HG03159 (cell line): ENCODE data around the gene ENOX2.

Experiments
- ATAC-seq: cut with Tn5 transposase; IDR thresholded peaks from one replicate; pipeline ENCODE4 v1.9.1; 2021; ENCODE audit warnings: mild to moderate bottlenecking, moderate library complexity; ENCODE audit not compliant: unreplicated experiment

Gene ENOX2

DNA sequence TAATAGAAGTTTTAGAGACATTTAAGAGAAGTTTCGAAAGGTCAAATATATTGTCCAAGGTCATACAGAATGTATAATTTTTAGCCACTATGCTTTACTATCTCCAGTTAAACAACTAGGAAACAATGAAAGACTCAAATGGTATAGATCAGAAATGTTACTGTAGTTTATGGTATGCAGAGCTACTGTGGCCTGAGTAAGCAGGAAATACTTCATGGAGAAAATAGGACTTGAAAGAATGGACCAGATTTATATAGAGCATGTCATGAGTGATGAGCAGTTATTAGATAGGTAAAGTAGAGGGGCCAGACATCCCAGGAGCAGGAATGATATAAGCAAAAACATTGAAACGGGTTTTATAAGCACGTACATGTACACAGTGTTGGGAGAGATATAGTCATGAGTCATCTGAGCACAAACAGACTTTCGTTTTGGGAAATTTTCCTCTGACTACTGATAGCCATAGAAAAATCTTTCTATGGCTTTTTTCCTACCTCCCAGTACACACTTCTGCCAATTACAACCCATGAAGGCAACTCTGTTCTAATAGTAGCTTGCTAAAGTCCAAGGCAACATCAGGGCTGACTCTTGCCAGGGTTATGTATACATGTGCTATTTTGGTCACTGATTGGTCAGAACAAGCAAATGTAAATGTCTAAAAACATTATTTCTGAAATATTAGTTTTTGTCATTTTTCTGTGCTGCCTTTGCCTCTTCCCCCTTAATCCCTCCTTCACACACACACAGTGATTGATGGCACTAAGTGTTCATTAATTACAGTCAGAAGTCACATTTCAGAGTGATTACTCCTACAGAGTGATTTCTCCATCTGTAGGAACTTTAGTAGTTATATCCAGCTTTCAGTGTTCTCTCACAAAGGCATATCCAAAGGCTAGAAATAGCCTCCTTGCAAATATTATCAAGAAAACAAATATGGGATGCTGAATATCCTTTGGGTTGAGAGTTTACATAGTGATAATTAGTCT lies 198.7 kb downstream of the ENOX2 start:
- no peak for ATAC-seq

DNA sequence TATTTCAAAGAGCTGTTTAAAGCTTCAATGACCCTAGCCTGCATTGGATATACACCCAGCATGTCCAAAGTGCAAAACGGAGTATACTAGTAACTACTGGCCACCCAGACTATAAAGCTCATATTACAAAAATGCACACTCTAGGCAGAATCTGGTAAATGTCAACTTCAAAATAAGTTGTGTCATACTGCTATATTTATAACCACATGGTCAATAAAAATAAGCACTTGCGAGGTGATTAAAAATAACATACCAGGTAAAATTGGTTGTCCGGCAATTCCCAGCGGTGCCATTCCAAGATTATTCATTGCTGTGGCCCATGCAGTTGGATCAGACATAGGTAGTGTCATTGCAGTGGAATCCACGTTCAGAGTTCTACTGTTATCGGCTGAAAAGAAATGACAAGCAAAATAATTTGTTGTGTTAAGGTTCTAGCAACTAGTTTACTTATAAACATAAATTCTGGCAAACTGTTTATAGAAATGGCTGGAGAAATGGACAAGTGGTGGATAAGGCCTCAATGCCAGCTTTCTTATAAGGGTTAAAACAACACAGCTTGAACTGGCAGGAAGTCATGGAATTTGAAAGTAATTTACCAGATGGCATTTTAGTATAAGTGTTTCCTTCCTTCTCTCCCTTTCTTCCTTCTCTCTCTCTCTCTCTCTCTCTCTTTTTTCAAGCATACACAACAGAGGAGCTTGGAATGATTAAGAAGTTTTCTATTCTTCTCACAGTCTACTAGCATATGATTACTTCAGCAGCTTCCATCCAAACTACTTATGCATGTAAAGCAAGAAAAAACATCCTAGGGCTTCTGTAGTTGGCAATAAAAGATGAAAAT lies 199.9 kb downstream of the ENOX2 start:
- ATAC-seq: no peak

DNA sequence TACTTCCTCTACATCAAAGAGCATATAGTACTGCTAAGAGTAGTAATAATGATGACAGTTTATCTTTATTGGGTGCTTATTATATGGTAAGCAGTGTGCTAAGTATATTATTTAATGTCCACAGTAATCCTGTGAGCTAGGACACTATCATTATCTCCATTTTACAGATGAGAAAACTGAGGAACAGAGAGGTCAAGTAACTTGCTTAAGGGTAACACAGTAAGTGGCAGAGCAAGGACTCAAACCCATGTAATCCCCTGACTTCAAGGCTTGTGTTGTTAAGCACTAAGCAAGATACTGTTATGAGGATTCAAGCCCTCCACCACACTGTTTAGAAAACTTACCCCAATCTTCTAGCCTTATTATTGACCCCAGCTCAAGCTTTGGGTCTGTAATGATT lies 202.4 kb downstream of the ENOX2 start:
- no peak for ATAC-seq

DNA sequence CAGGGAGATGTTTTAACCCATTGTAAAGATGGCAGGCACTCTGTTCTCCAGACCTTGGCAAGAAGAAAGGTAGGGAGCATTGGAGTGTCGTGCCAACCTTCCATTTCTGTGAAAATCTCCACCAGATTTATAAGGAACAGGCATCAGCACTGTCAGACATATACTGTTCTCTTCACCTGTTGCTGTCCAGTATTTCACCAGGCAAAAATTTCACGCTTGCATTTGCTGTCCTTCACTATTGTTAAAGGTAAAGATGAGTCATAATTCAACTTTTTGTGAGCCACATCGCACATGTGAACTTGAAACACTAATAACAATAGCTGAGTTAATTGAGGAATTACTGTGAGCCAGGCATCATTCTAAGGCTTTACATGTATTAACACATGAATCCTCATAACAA lies 203.4 kb downstream of the ENOX2 start:
- no peak for ATAC-seq

DNA sequence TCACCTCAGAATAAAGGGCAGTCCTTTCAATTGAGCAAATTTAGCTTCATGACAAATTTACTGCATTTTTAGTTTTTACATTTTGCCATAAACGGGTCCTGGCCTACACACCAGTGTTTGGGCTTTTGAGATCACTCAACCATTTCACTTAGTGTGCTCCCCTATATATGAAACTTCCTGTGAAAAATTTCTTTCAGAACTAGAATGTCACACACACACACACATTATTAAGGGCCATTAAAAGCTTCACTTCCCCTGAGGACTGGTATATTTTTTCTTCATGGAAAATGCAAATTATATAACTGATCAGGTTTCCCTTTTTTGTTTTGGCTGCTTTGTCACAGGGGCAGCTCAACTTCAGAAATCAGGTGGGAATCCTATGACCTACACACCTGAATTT lies 206.5 kb downstream of the ENOX2 start:
- no peak for ATAC-seq

DNA sequence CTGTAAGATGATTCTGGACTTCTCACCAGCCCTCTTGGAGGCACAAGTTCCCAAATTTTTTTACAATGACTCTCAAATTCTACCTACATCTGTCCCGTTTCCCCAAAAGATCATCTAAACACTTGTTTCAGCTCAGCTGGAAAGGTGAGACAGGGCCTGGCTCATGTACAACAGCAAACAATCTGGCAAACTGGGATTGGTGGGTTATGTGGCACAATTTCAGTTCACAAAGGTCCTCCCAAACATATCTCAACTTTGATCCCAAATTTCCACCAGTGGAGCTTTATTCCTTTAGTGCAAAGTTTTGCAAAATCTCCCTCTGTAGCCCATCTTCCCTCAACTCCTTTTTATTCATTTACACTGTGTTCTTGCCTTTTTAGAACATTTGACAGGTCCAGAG lies 207.1 kb downstream of the ENOX2 start:
- no peak for ATAC-seq

DNA sequence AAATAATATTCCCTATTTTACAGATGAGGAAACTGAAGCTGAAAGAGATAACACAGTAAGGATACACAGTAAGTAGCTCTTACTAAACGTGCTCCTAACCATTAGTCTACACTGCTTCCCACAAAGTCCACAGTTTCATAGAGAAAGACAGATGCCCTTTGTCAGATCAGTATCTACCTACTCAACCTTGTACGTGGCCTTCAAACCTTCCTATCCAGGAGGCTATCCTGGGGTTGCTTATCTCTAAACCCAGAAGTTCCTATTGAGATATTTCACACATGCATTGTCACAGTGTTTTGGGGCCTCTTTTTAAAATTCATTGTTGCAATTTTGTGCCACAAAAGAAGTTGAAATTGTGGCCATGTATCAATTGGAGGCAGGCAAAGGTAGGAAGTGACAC lies 208.0 kb downstream of the ENOX2 start:
- ATAC-seq: no peak

DNA sequence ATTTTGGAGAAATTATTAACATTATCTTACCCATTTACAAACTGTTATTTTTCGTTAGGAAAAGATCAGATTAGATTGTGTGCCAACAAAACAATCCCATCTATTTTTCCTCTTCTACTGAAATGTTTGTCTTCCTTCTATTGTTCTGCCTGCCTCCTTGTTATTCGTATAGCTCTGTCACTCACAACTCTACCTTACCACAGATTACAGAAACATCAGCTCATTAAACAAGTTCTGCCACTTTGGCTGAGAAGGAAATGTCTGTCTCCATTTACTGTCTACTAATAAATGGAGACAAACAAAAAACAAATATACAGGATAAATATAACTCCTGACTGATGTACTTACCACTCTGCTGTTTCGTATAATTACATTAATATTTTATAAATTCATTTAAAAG lies 211.4 kb downstream of the ENOX2 start:
- no peak for ATAC-seq

DNA sequence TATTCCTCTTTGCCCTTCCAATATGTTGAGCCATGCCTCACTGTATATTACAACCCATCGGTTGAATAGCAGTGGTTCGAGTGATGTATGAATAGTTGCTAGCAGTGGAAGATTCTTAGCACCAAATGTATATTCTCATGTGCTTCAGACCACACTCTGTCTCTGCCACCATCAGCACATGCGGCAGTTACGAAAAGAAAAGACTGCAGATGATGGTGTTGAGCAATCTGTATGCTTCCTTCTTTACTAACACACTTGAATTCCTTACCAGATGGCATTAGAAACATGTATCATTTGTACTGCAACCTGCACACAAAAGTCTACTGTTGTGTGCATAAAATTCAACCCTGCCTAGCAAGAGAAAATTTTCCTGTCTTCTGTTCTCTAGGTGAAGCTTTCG lies 214.6 kb downstream of the ENOX2 start:
- ATAC-seq: no peak

DNA sequence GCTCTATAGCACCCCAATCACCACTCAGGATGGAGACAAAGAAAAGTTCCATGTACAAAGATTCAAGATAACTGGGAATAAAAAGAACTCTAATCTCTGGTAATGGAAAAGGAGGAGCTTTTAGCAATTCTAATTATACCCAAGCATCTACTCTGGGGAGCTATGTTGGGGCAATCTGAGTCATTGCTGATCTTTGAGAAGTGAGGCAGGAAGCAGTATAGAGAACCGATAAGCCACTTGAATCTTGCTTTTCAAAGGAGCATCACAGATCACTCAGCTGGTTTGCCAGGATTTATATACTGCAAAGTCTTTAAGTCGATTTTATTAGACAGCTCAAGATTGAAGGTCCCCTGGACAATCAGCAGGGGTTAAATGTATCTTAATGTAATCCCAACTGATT lies 220.0 kb downstream of the ENOX2 start:
- ATAC-seq: no peak

DNA sequence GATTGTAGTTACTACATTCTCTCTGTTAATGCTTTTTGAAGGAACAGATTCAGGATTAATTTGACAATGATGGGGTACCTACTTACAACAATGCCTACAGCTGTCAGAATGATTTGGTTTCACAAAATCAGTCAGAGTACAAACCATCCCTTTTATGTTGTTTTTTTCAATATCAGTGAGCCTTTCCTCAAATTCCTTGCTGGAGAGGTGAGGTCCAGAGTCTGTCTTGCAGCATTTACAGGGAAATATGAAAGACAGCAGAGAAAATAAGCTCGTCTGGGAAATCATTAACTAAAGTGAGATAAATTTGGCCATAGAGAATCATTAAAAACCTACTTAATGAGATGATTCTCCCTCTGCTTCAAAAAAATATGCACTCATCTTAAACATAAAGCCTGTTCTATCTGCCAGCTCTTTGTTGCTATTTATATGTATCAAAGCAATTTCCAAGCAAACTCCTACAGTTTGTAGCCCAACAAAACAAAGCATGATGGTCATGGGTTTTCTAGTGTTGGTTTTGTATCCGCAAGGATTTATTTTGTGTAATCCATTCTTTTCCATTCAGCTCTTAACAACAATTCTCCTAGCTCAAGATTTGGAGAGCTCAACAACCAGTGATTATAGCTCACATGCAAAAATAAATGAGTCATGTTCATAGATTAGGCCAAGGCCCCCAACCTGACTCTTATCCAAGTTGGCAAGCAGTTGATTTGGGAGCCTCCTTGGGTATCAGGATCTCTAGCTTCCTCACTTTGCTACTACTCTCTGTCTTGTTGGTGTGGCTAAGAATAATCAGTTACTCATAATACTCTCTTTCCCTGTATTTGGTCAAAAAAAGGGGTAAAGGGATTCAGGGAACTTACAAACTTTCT lies 222.6 kb downstream of the ENOX2 start:
- no peak for ATAC-seq

DNA sequence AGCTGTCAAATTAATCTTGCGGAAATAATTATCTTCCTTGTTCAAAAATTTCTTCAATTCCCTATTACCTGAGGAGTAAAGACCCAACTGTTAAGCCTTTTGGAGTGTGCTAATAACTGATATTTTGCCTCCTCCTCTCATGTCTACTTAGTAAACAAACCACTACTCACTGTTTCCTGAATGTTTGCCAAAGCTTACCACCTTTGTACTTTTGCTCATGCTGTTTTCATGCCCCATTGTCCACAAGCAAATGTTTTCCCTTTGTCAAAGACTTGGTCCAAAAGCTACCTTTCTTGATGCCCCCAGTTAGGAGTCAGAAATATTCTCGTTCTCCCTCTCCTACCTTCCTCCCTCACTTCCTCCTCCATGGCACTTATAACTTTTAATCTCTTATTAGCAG lies 226.1 kb downstream of the ENOX2 start:
- ATAC-seq: no peak

DNA sequence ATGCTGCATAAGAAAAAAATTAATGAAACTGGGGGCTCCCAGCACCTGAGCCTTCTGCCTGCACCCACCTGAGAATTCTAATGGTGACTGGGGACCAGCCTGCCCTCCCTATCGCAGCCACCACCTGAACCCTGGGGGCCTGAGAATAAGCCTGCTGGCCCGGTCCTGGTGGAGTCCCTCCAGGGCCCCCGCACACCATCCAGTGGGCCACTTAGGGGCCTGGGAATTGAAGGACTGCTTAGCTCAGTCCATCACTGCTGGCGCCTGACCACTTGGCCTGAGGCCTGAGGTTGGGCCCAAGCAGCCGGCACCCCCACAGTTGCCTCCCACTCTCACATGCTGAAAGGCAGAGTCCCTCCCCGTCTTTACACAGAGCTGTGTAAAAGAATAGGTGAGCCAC lies 230.8 kb downstream of the ENOX2 start:
- ATAC-seq: no peak

DNA sequence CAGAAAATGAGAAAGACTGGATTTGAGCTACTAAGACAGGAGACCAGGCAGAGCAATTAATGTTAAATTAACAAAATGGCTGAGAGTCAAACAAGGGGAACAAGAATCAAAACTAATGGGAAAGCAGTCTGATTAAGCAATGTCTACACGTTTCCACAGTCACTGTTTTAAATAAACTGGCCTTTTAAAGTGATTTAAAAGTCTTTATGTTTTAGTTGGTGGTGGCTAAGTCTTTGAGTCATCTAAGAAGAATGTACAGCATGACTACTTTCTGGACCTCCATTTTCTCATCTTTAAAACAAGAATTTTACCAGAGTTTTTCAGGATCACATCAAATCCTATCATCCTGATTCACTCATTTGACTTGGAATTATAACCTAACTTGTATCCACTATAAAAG lies 233.8 kb downstream of the ENOX2 start:
- no peak for ATAC-seq

DNA sequence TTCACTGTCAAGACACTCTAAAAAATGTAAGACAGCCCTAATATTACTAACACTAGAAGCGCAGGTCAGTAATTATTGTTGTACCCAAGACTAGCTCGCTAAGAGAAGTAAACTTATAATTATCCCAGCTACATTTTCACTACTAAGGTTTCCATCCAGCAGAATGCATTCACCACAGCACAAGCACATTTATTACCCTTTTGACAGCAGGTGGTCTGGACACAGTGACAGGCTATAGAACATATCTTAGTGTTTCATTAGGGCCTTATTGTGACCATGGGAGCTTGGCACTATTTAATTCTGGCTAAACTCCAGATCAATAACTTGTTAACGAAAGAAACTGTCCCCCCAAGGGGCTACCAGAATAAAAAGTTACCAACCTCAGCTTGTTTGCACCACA lies 237.7 kb downstream of the ENOX2 start:
- ATAC-seq: no peak

DNA sequence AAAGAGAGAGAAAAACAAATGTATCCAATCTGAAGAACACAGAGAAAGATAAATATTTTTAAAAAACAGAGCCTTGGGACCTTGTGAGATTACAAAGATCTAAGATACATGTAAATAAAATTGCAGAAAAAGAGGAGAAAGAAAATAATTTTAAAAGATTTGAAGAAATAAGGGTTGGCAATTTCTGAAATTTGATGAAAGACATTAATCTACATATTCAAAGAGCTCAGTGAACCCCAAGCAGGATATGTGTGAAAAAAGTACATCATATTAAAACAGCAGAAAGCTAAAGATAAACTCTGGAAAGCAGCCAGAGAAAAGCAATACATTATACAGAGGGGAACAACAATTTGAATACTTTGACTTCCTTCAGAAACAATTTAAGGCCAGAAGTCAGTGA lies 244.7 kb downstream of the ENOX2 start:
- ATAC-seq: no peak

DNA sequence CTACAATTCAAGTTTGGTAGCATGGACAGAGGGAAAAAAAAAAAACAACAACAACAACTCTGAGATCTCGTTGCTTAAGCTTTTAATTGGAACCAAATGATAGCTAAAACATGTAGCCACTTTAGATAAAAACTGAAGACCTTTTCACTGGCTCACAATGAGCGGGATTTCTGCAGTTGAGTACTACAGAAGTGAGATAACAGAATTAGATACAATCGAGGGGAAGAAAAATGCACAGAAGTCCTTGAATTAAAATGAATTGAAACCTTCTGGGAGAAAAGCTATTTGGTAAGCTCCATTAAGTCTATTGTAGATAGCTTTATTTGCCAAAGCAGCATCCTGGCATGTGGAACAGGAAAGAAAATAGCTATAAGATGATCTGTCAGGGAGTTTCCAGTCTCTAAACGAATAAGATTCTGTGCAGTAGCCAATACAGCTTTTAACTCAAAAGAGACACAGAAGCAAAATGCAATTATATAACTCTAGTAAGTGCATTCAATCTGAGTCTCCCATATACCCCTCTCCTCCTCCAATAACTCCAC lies 248.5 kb downstream of the ENOX2 start:
- ATAC-seq: no peak

DNA sequence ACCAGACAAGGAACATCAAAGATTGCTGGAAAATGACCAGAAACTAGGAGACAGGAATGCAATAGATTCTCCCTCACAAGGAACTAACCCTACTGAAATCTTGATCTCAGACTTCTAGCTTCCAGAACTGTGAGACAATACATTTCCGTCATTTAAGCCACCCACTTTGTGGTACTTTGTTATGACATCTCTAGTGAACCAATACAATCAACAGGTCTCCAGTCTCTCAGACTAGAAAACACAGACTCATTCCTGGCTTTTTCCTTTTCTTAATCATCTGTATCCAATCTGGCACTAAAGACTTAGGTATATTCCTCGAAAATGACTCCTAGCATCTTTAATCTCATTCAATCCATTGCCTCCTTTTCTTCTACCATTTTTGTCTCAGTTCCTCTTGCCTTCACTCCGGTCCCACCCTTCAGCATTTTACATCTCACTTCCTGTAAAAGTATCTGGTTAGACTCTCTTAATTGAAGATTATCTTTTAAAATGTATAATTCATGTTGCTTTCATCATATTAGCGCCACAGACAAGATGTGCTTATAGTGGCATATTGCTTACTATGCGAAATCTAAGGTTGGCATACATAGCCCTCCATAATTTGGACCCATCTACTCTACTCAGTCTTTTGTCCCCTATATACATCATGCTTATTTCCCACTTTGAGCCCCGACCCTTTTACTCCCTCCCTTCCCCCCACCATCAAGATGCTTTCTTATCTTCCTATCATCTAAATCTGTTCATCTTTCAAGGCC lies 250.0 kb downstream of the ENOX2 start:
- ATAC-seq: no peak

DNA sequence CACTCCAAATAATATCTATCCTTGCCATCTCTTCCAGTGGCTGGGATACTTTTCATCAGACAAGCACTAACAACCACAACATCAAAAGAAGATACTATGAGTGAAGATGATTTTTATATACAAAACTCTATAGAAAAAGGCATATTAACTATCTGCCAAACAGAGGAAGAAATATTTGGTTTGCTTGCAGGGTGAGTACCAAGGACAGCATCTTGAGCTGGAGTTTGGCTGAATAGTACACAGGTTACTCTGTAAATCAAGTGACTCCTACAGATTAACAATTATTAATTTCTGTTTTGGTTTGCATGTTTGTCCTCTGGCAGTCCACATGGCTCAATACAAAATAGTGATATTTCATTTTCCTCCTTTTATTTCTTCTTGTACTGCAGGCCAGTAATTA lies 253.3 kb downstream of the ENOX2 start:
- ATAC-seq: no peak

DNA sequence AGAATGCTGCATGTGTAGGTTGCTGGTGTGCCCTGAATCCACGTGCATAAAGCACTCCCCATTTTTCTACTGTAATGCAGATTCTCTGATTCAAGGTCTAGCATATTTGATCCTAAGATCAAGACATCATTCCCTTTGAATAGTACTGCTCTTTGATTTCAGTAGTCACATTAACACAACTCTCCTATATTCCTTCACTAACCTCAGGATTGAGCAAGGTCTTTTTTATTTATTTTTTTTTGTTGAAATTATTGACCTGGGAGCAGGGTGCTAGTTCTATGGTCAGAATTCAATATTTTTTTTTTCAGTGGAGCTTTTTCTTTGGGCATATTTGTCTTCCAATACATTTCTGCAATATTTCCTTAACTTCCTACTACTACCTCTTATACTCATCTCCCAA lies 255.5 kb downstream of the ENOX2 start:
- no peak for ATAC-seq
